Smooth muscle cell of the umbilical artery (primary cell): ENCODE data around the gene BMP3. TPM values are rescaled to one million over a fixed set of nuclear protein-coding genes. Genes with fewer than 3 reads are reported as not detected.

ENCODE experiments used
- total RNA-seq: library from RNA; depleted of rRNA; stranded (reverse); fragments of >200 nt; gene quantifications from 2 replicates; pipeline ENCODE4 v1.2.3, GENCODE V29; 2014

The BMP3 gene, protein sequence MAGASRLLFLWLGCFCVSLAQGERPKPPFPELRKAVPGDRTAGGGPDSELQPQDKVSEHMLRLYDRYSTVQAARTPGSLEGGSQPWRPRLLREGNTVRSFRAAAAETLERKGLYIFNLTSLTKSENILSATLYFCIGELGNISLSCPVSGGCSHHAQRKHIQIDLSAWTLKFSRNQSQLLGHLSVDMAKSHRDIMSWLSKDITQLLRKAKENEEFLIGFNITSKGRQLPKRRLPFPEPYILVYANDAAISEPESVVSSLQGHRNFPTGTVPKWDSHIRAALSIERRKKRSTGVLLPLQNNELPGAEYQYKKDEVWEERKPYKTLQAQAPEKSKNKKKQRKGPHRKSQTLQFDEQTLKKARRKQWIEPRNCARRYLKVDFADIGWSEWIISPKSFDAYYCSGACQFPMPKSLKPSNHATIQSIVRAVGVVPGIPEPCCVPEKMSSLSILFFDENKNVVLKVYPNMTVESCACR
- 0.05 TPM in 1 of 2 replicates, not detected in the other for total RNA-seq

DNA sequence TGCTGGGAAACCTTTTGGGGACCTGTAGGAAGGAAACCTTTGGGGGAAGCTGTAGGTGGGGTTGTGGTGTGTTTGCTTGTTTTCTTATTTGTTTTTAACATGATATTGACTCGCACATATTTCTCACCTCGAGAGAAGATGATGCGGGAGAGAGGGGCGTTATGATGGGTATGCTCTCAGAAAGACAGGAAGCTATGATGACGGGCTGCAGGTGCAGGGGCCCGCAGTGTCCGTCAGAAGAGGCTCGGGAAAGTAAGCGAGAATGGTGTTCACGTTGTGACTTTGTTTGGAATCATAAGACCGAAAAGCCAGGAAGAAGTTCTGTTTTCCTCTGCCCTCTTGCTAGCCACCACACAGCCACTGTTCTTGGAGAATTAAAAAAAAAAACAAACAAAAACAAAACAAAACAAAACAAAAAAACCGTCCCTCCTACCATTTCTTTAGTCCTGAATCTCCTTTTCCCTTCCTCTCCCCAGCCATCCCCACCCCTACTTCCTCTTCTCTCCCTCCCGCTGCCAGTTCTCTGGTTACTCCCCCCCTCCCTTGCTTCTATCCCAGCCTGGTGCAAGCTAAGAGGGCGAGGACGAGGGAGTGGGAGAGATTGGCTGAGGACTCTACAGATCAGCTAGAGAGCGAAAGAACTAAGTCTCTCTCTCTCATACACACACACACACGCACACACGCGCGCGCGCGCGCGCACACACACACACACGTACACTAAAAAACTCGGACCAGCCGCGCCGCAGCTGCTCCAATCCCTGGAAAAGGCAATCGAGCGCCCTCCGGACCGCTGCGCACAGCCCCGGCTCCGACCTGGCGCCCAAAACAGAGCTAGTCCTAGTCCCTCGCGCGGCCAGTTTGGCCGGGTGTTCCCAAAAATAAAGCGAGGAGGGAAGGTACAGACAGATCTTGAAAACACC lies at the start of gene BMP3:
Gene BMP3, plus strand, starts transcription at position 648 of the 920 bp plus-strand sequence. CDS start 577 bp downstream, outside the sequence.

Other genes starting within 250 kb of the BMP3 start
- under 0.01 and 0.05 TPM in 2 replicates for gene PRKG2, start 184.5 kb downstream of the BMP3 start, total RNA-seq